BJ (cell line): ENCODE data around the gene PHACTR2. TPM values are rescaled to one million over a fixed set of nuclear protein-coding genes. Genes with fewer than 3 reads are reported as not detected.
"Not testable (repeated sequence)": the region's sequence is repeated elsewhere in the genome, so short reads cannot be mapped to it uniquely, and the experiment has no call there.

Source experiments
- CTCF ChIA-PET: fragments of 350-600 bp; formaldehyde crosslinking; extraction: SDS; loops from one replicate; lab custom pipeline; 2021; ENCODE audit warnings: antibody characterized with exemption, inconsistent platforms; lab: Yijun Ruan, JAX
- POLR2A ChIA-PET: fragments of 300-600 bp; sonication (Branson Sonifier 250); formaldehyde crosslinking; extraction: SDS; loops from one replicate; lab custom pipeline; 2021; ENCODE audit warnings: antibody characterized with exemption; lab: Charles Lee
- DNase-seq: peaks from one replicate; pipeline ENCODE4 v3.0.0-alpha.2; 2011; ENCODE audit warnings: low read depth
- H3K27me3 ChIP-seq: 2 replicates; pipeline ENCODE4 v1.6.0; 2011; ENCODE audit warnings: low read length; ENCODE audit not compliant: control insufficient read depth, insufficient read depth
- H3K36me3 ChIP-seq: 2 replicates; pipeline ENCODE4 v1.5.1; 2011; ENCODE audit warnings: low read length; ENCODE audit not compliant: control insufficient read depth, insufficient read depth
- H3K4me3 ChIP-seq: 2 replicates; pipeline ENCODE4 v1.5.1; 2011; ENCODE audit warnings: low read depth, mild to moderate bottlenecking, control low read depth, low read length
- CTCF ChIP-seq: IDR thresholded peaks from 2 replicates; pipeline ENCODE4 v1.5.1; 2011; ENCODE audit warnings: low read depth, mild to moderate bottlenecking, control low read depth, inconsistent platforms, low read length, moderate library complexity; ENCODE audit not compliant: insufficient read depth
- polyA plus RNA-seq: library from polyadenylated mRNA; depleted of rRNA; stranded (reverse); fragments of >200 nt; gene quantifications from 2 replicates; pipeline ENCODE4 v1.2.3, GENCODE V29; 2011

The PHACTR2 gene
- polyA plus RNA-seq, 1 experiment = 26.0 TPM

DNA sequence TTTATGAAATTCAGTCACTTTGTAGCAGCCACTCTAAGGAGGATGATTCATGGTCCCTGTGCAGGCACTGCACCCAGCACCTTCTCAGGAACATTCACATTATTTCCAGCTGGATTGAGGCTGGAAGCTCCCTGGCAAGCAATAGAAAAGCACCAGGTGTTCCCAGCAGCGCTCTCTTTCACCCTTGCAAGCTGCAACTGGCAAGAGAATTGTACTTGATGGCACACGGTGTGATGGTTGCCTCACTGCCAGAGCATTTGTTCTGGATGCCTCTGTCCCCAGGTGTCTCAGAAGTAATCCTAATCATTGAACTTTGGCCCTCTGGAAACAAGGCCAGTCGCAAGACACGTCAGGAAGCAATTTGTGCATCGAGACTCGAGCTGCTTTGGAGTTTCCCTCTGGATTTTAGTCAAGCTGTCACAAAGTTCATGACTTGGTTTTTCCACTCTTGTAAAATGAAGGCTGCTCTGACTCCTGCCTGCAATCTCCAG lies 24.9 kb upstream of the PHACTR2 start:
- ChIA-PET POLR2A (no interaction called here), CTCF (interaction anchor here (0.8 kb wide), 1 partner anchor 11 kb away, joined by 3 read pairs; no protein-coding TSS in a partner anchor)
- Histone ChIP-seq H3K4me3 (no peak overlapping the region), H3K27me3 (no peaks in the 10 kb centered on the region), H3K36me3 (no peaks in the 10 kb centered on the region)
- TF ChIP-seq CTCF = no peak
- no peak for DNase-seq

GRCh38 chr6:143655541-143655940 lies 22.2 kb upstream of the PHACTR2 start:
- DNase-seq = no peak
- POLR2A ChIA-PET = no interaction called here
- H3K36me3 ChIP-seq = no peaks in the 10 kb centered on the region
- CTCF ChIA-PET = no interaction called here
- no peaks in the 10 kb centered on the region for H3K27me3 ChIP-seq
- no peak for TF ChIP-seq CTCF
- H3K4me3 ChIP-seq = no peak overlapping the region

GRCh38 chr6:143656026-143656425 lies 21.7 kb upstream of the PHACTR2 start:
- POLR2A ChIA-PET = no interaction called here

GRCh38 chr6:143657809-143658208 lies 20.0 kb upstream of the PHACTR2 start:
- ChIA-PET CTCF (no interaction called here), POLR2A (interaction anchor here (0.7 kb wide), 1 partner anchor 207 kb away, joined by 3 read pairs; the partner anchor contains the start of genes ADAT2 and PEX3)
- no peak for DNase-seq
- H3K36me3 ChIP-seq = no peaks in the 10 kb centered on the region
- H3K4me3 ChIP-seq = no peak overlapping the region
- no peak for TF ChIP-seq CTCF
- H3K27me3 ChIP-seq = no peaks in the 10 kb centered on the region

More at GRCh38 chr6:143656026-143656425, 21.7 kb upstream of the PHACTR2 start:
- no peaks in the 10 kb centered on the region for H3K36me3 ChIP-seq
- no peaks in the 10 kb centered on the region for H3K27me3 ChIP-seq
- no peak for TF ChIP-seq CTCF
- no peak for DNase-seq
- CTCF ChIA-PET = no interaction called here
- H3K4me3 ChIP-seq = no peak overlapping the region

- POLR2A ChIA-PET, H3K27me3 ChIP-seq, H3K4me3 ChIP-seq, CTCF ChIA-PET, H3K36me3 ChIP-seq, DNase-seq: not testable (repeated sequence)
Measured at GRCh38 chr6:143660170-143660569, 17.6 kb upstream of the PHACTR2 start.

GRCh38 chr6:143664171-143664570 lies 13.6 kb upstream of the PHACTR2 start:
- no peaks in the 10 kb centered on the region for H3K36me3 ChIP-seq
- ChIA-PET CTCF (no interaction called here), POLR2A (no interaction called here)
- no peaks in the 10 kb centered on the region for H3K27me3 ChIP-seq
- DNase-seq = no peak
- no peak overlapping the region for H3K4me3 ChIP-seq
- no peak for TF ChIP-seq CTCF

DNA sequence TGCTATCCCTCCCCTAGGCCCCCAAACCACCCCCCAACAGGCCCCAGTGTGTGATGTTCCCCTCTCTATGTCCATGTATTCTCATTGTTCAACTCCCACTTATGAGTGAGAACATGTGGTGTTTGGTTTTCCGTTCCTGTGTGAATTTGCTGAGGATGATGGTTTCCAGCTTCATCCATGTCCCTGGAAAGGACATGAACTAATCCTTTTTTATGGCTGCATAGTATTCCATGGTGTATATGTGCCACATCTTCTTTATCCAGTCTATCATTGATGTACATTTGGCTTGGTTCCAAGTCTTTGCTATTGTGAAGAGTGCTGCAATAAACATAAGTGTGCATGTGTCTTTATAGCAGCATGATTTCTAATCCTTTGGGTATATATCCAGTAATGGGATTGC lies 11.8 kb upstream of the PHACTR2 start:
- POLR2A ChIA-PET, H3K36me3 ChIP-seq, H3K4me3 ChIP-seq, CTCF ChIA-PET, DNase-seq, H3K27me3 ChIP-seq: not testable (repeated sequence)

GRCh38 chr6:143669483-143669882 lies 8.3 kb upstream of the PHACTR2 start:
- DNase-seq, H3K36me3 ChIP-seq, H3K4me3 ChIP-seq, POLR2A ChIA-PET, H3K27me3 ChIP-seq: not testable (repeated sequence)
- CTCF ChIA-PET = interaction anchor here (1.1 kb wide), 1 partner anchor 94 kb away, joined by 3 read pairs; no protein-coding TSS in a partner anchor
